Upper lobe of left lung (tissue), 6 donors: Measurements from ENCODE around the gene WDR53. TPM values are rescaled to one million over a fixed set of nuclear protein-coding genes. Genes with fewer than 3 reads are reported as not detected.
"Not testable (repeated sequence)": the region's sequence is repeated elsewhere in the genome, so short reads cannot be mapped to it uniquely, and the experiment has no call there.

ENCODE experiments used
- ATAC-seq, 2 donors: fragments of 200-7000 bp; cut with Tn5 transposase; one replicate each; pipeline ENCODE4 v1.9.1; 2022; ENCODE audit warnings: mild to moderate bottlenecking in 2 of 2, moderate library complexity in 2 of 2; ENCODE audit not compliant: low FRiP score in 2 of 2
- DNase-seq, 2 donors: peaks; one replicate each; pipeline ENCODE4 v3.0.0-alpha.2; 2019 to 2020
- H3K27ac ChIP-seq, 4 donors: fragments of 200-600 bp; sonication (generic); one replicate each; pipeline ENCODE4 v1.5.1; 2016 to 2019
- H3K27me3 ChIP-seq, 4 donors: fragments of 200-600 bp; sonication (generic); one replicate each; pipeline ENCODE4 v1.5.1; 2017 to 2019
- H3K36me3 ChIP-seq, 4 donors: fragments of 200-600 bp; sonication (generic); one replicate each; pipeline ENCODE4 v1.5.1; 2016 to 2019
- H3K4me1 ChIP-seq, 4 donors: fragments of 200-600 bp; sonication (generic); one replicate each; pipeline ENCODE4 v1.5.1; 2018 to 2019
- H3K4me3 ChIP-seq, 4 donors: fragments of 200-600 bp; sonication (generic); one replicate each; pipeline ENCODE4 v1.5.1; 2017 to 2019; ENCODE audit warnings: mild to moderate bottlenecking in 2 of 4, moderate library complexity in 1 of 4
- H3K9me3 ChIP-seq, 4 donors: fragments of 200-600 bp; sonication (generic); one replicate each; pipeline ENCODE4 v1.5.1; 2018 to 2019
- EP300 ChIP-seq, 4 donors: sonication (generic); formaldehyde crosslinking; IDR thresholded peaks; one replicate each; pipeline ENCODE4 v1.5.1; 2017; ENCODE audit warnings: antibody characterized with exemption in 4 of 4, control low read depth in 2 of 4
- POLR2A ChIP-seq, 4 donors: fragments of 450-650 bp; IDR thresholded peaks; one replicate each; pipeline ENCODE4 v1.5.1; 2016 to 2017; ENCODE audit warnings: antibody characterized with exemption in 4 of 4, mild to moderate bottlenecking in 2 of 4
- POLR2AphosphoS5 ChIP-seq, 2 donors: sonication (generic); formaldehyde crosslinking; IDR thresholded peaks; one replicate each; pipeline ENCODE4 v1.5.1; 2017; ENCODE audit warnings: antibody characterized with exemption in 2 of 2
- WGBS, 2 donors: methylation state at CpG; one replicate each; pipeline ENCODE4 v1.1.5; 2017 to 2018; 5-methylcytosine and 5-hydroxymethylcytosine counted together
- total RNA-seq, 6 donors: library from RNA; depleted of rRNA in 4 of 6; stranded (reverse); fragments of >200 nt in 4 of 6; gene quantifications; one replicate each; pipeline versions ENCODE4 v1.1.0 to v1.2.1, GENCODE V29; 2016 to 2021
- TF ChIP-seq, protein P1 (sequence below), 6 experiments: fragments of 450-650 bp in 4 of 6; fragments of 200-600 bp in 2 of 6; sonication (generic) in 2 of 6; IDR thresholded peaks; one replicate each; pipeline ENCODE4 v1.5.1; 2016 to 2019; ENCODE audit warnings: antibody characterized with exemption in 6 of 6
- donor health status: DM: no; HTN: no; CAD: no; lungs with moderate emphysema.
- donor health status: DM: no; HTN: yes; CAD: no; lungs with severe emphysema.

WDR53 gene
- total RNA-seq, 6 donors from 2014 or later, result 1.00 to 31.4 (median 8.7) TPM

DNA sequence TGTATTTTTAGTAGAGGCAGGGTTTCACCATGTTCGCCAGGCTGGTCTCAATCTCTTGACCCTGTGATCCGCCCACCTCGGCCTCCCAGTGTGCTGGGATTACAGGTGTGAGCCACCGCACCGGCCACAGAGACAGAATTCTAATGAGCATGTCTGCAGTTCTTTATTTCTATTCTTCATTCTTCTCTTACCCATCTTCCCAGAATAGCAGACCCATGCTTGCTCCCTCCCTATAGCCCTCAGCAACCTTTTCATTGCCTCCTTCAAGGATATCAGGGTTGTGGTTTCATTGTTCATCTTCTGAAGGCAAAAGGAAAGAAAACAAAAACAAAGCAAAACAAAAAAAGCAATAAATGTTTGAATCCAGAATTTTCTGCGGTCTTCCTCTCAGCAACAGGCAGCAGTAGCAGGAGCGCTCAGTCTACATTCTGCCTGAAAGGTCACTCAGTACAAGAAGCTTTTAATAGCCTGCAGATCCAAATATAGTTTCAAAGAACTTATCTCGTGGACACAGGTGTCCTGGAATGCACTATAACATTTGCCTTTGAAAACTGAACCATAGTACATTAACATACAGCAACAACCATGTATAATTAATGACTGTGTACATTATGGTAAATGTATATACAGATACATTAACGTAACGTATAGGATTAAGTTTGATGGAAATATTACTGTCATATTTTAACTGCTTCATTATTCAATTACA, 53.3 kb downstream of the WDR53 start, which contains the start of gene SMCO1:
SMCO1 (minus strand) TSS at position 434 of the 709 bp plus-strand sequence; CDS start at position 297, 137 bp downstream.
- Histone ChIP-seq H3K36me3 (no peaks in the 10 kb centered on the region), H3K27me3 (no peaks in the 10 kb centered on the region), H3K9me3 (peaks cover 21 to 28% (median 25%) of the 10 kb centered on the region in 4 donors), H3K27ac (no peak within 1 kb of the TSS), H3K4me3 (no peak within 1 kb of the TSS), H3K4me1 (no peaks in the 10 kb centered on the region)
- ATAC-seq, result no peak
- no peak for DNase-seq
- TF ChIP-seq, protein P1, sequence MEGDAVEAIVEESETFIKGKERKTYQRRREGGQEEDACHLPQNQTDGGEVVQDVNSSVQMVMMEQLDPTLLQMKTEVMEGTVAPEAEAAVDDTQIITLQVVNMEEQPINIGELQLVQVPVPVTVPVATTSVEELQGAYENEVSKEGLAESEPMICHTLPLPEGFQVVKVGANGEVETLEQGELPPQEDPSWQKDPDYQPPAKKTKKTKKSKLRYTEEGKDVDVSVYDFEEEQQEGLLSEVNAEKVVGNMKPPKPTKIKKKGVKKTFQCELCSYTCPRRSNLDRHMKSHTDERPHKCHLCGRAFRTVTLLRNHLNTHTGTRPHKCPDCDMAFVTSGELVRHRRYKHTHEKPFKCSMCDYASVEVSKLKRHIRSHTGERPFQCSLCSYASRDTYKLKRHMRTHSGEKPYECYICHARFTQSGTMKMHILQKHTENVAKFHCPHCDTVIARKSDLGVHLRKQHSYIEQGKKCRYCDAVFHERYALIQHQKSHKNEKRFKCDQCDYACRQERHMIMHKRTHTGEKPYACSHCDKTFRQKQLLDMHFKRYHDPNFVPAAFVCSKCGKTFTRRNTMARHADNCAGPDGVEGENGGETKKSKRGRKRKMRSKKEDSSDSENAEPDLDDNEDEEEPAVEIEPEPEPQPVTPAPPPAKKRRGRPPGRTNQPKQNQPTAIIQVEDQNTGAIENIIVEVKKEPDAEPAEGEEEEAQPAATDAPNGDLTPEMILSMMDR (IDR thresholded peaks at IDR 0.05), result no peak
- TF ChIP-seq POLR2AphosphoS5 (IDR thresholded peaks at IDR 0.05), result no peak
- no peak for TF ChIP-seq POLR2A (IDR thresholded peaks at IDR 0.05)
- TF ChIP-seq EP300 (IDR thresholded peaks at IDR 0.05), result no peak
- 90 to 92% methylated on average over 10 of the region's 10 CpGs for WGBS, 2 donors

DNA sequence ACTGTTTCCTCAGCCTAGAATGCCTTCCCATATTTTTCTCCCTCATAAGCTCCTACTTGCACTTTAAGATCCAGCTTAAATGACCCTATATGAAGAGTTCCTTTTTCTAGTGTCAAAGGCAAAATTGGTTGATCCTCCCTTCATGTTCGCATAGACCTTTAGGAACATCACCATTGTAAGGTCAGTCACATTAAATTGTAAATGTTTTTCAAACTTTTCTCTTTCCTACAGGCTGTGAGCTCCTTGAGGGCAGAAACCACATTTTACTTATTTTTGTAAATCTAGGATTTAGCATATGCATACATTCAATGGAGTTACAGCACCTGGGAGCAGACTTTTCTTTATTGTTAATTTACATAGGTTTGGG, 54.0 kb downstream of the WDR53 start:
- 92 to 100% methylated on average over 1 of the region's 1 CpG for WGBS, 2 donors
- no peak for DNase-seq
- no peak for TF ChIP-seq POLR2AphosphoS5 (IDR thresholded peaks at IDR 0.05)
- ATAC-seq, result no peak
- Histone ChIP-seq H3K27me3 (no peaks in the 10 kb centered on the region), H3K36me3 (no peaks in the 10 kb centered on the region), H3K4me1 (no peaks in the 10 kb centered on the region), H3K27ac (no peak overlapping the region), H3K4me3 (no peak overlapping the region), H3K9me3 (peaks cover 14 to 21% (median 18%) of the 10 kb centered on the region in 4 donors)

DNA sequence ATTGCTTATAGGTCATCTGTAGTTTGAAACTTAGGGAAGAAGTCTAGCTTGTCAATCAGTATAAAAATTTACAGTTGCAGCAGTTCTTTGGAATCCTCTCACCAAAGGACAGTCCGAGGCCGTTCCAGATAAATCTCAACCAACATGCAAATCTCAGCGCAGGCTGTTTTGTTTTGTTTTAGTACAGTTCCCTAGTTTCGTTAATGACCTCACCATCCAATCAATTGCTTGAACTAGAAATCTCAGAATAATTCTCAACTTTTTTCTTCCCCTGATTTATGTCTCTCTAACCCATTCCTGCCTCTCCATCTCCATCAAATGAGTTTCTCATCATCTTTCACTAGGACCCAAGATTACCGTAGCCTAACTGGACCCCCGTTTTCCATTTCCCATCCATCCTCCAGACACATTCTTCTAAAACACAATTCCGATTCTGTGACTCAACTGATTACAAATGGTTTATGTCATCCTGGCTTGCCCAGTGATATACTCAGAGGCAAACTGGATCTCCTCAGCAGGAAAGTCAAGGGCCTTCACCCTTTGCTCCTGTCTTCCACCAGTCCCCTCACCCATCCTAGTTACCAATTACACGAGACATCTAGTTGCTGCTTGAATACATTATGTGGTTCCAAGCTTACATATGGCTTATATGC, 54.5 kb downstream of the WDR53 start:
- TF ChIP-seq, protein P1 (IDR thresholded peaks at IDR 0.05), result no peak
- TF ChIP-seq EP300 (IDR thresholded peaks at IDR 0.05) (no peak), POLR2A (IDR thresholded peaks at IDR 0.05) (no peak), POLR2AphosphoS5 (IDR thresholded peaks at IDR 0.05) (no peak)
- DNase-seq (no peak), ATAC-seq (peak in 1 of 2 donors; percentile 85)
- Histone ChIP-seq H3K4me1 (no peaks in the 10 kb centered on the region), H3K36me3 (no peaks in the 10 kb centered on the region), H3K27me3 (no peaks in the 10 kb centered on the region), H3K4me3 (no peak overlapping the region), H3K9me3 (peaks cover 10 to 15% (median 13%) of the 10 kb centered on the region in 4 donors), H3K27ac (no peak overlapping the region)
- WGBS, 2 donors, result 83 to 85% methylated on average over 8 of the region's 8 CpGs

DNA sequence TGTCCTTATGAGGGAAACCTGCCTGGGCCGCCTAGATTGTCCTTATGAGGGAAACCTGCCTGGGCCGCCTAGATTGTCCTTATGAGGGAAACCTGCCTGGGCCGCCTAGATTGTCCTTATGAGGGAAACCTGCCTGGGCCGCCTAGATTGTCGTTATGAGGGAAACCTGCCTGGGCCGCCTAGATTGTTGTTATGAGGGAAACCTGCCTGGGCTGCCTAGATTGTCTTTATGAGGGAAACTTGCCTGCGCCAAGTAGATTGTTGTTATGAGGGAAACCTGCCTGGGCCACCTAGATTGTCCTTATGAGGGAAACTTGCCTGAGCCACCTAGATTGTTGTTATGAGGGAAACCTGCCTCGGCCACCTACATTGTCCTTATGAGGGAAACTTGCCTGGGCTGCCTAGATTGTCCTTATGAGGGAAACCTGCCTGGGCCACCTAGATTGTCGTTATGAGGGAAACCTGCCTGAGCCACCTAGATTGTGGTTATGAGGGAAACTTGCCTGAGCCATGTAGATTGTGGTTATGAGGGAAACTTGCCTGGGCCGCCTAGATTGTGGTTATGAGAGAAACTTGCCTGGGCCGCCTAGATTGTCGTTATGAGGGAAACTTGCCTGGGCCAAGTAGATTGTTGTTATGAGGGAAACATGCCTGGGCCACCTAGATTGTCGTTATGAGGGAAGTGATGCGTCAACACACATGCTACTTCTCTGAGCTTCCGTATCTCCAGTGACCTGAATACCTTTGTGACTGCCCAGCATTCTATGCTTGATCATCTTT, 56.5 kb downstream of the WDR53 start:
- WGBS, 2 donors, result 81 to 89% methylated on average over 8 to 13 of the region's 15 CpGs
- not testable (repeated sequence) for H3K36me3 ChIP-seq, H3K27me3 ChIP-seq, H3K27ac ChIP-seq, H3K4me3 ChIP-seq, ATAC-seq, H3K9me3 ChIP-seq, DNase-seq, H3K4me1 ChIP-seq

DNA sequence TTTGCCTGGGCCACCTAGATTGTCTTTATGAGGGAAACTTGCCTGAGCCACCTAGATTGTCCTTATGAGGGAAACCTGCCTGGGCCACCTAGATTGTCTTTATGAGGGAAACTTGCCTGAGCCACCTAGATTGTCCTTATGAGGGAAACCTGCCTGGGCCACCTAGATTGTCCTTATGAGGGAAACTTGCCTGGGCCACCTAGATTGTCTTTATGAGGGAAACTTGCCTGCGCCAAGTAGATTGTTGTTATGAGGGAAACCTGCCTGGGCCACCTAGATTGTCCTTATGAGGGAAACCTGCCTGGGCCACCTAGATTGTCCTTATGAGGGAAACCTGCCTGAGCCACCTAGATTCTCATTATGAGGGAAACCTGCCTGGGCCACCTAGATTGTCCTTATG, 57.2 kb downstream of the WDR53 start:
- WGBS, 2 donors, result 100% methylated on average over 1 of the region's 1 CpG
- H3K9me3 ChIP-seq, result not testable (repeated sequence)

DNA sequence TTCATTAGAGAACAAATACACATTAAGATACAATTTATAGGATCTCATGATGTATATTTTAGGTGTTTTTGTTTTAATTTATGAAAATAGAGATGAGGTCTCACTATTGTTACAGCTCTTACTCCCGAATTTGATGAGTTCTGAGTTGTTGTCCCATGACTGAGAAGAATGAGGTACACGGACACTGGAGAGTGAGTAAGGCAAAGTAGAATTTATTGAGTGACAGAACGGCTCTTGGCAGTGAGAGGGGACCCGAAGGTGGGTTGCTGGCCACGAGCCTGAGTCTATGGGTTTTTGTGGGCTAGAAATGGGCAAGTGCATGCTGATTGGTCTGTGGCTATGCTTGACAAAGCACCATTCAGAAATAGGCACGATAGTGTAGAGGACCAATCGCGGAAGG, 61.7 kb downstream of the WDR53 start:
- no peaks in the 10 kb centered on the region for H3K9me3 ChIP-seq
- no peak for ATAC-seq
- 90 to 94% methylated on average over 8 of the region's 8 CpGs for WGBS, 2 donors

More for the DNA sequence above, 57.2 kb downstream of the WDR53 start:
- not testable (repeated sequence) for ATAC-seq, H3K36me3 ChIP-seq, H3K27ac ChIP-seq, H3K27me3 ChIP-seq, H3K4me3 ChIP-seq, DNase-seq, H3K4me1 ChIP-seq

More for the DNA sequence above, 61.7 kb downstream of the WDR53 start:
- Histone ChIP-seq H3K36me3 (no peaks in the 10 kb centered on the region), H3K4me1 (peaks cover 0 to 7% (median 4%) of the 10 kb centered on the region in 4 donors), H3K27ac (no peak overlapping the region), H3K27me3 (no peaks in the 10 kb centered on the region), H3K4me3 (no peak overlapping the region)
- no peak for DNase-seq
- TF ChIP-seq, protein P1 (IDR thresholded peaks at IDR 0.05), result no peak
- TF ChIP-seq POLR2A (IDR thresholded peaks at IDR 0.05), result no peak
- TF ChIP-seq EP300 (IDR thresholded peaks at IDR 0.05), result no peak
- no peak for TF ChIP-seq POLR2AphosphoS5 (IDR thresholded peaks at IDR 0.05)
